ENCODE data around the gene IGF2.
"Not testable (repeated sequence)": the region's sequence is repeated elsewhere in the genome, so short reads cannot be mapped to it uniquely, and the experiment has no call there.

Gene IGF2

GRCh38 chr11:2136209-2136951 lies 2.8 kb downstream of the IGF2 start:
- DNase-seq (ENCODE audit: low read depth in 2 of 2) = no peak

DNA sequence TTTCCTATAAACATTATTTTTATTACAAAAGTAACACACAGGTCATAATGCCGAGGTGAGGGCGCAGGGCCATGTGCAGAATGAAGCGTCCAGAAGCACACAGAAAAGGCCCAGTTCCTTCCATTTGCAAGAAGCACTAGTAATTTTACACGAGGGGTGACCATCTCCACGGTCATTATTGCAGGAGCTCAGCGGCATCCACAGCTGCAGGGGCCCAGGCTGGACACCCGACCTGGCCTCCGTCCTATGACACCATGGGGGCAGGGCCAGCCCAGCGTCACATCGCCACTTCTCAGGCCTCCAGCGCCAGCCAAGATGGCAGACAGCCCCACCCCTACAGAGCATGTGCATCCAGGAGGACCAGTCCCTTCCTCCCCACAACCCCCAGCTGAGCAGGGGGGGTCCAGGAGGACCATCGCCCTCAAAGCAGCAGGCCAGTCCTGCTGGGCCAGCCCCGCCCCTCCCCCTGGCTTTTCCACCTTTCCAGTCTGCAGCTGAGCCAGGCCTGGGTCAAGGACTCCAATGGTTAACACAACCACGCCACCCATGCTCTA lies 3.5 kb downstream of the IGF2 start:
- no peak for DNase-seq (ENCODE audit: low read depth in 2 of 2)

GRCh38 chr11:2135018-2135569 lies 4.1 kb downstream of the IGF2 start:
- DNase-seq (ENCODE audit: low read depth in 2 of 2) = no peak

DNA sequence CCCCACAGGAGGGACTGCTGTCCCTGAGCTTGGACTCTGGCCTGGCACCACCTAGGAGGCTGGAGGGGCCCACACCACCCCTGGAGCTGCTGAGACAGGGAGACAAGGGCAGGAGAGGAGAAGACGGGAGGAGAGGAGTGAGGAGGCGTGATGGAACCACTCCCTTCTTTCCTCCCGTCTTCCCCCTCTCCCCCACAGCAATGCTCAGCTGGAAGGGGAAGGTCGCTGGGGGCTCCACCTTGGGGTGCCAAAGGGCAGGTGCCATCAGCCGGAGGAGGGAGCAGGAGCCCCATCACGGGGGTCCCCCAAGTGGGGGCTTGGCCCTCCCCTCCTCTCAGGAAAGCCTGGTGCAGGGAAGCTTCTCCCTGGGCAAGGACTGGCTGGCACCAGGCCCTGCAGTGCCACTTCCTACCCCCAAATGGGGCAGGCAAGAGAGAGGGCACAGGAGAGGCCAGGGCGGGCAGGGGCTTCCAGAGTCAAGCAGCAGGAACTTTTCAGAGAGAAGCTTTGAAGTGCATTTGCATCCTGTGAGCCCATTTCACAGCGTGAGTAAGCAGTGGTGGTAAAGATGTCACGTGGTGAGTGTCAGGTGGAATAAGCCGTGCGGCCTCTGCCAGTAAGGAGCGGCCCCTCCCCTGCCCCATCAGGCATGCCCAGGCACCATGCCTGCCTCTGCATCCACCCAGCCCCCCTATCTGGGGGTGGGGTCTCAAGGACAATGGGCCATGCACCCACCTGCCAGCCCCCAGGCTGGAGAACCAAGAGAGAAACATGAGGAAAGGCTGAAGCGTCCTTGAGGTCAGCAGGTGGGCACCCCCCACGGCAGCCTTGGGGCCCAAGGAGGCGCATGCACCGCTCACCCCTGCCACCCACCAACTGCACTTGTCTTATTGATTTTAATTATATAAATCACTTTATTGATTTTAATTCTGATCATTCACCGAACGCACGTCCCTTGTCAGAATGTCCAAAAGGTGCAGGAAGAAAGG lies 4.9 kb downstream of the IGF2 start:
- DNase-seq (ENCODE audit: low read depth in 2 of 2) = no peak

- DNase-seq (ENCODE audit: low read depth in 2 of 2) = no peak
These were observed 5.8 kb downstream of the IGF2 start for GRCh38 chr11:2133241-2134021.

DNA sequence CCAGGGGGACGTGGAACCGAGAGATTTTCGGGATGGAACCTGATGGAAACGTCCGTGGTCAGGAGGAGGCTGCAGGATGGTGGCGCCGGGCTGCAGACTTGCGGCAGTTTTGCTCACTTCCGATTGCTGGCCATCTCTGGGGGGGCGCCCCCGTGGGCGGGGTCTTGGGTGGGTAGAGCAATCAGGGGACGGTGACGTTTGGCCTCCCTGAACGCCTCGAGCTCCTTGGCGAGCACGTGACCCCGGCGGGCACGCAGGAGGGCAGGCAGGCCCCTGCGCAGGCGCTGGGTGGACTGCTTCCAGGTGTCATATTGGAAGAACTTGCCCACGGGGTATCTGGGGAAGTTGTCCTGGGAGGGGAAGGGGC lies 6.3 kb downstream of the IGF2 start:
- DNase-seq (ENCODE audit: low read depth in 2 of 2) = no peak

DNA sequence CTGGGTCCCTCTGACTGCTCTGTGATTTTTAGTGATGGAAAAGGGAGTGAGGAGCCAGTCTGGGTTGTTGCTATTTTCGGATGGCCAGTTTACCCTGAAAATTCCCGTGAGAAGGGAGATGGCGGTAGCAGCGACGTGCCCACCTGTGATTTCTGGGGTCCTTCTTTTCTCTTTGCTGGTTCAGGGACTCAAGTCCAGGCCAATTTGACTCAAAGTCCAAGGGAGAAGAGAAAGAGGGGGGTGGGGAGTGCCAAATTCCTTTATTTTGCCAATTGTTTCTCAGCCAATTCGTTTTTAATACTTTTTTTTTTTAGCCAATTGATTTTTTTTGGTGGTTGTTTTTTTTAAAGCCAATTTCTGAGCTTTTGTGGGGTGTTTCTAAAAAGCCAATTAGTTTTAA lies 6.9 kb downstream of the IGF2 start:
- no peak for DNase-seq (ENCODE audit: low read depth in 2 of 2)

DNA sequence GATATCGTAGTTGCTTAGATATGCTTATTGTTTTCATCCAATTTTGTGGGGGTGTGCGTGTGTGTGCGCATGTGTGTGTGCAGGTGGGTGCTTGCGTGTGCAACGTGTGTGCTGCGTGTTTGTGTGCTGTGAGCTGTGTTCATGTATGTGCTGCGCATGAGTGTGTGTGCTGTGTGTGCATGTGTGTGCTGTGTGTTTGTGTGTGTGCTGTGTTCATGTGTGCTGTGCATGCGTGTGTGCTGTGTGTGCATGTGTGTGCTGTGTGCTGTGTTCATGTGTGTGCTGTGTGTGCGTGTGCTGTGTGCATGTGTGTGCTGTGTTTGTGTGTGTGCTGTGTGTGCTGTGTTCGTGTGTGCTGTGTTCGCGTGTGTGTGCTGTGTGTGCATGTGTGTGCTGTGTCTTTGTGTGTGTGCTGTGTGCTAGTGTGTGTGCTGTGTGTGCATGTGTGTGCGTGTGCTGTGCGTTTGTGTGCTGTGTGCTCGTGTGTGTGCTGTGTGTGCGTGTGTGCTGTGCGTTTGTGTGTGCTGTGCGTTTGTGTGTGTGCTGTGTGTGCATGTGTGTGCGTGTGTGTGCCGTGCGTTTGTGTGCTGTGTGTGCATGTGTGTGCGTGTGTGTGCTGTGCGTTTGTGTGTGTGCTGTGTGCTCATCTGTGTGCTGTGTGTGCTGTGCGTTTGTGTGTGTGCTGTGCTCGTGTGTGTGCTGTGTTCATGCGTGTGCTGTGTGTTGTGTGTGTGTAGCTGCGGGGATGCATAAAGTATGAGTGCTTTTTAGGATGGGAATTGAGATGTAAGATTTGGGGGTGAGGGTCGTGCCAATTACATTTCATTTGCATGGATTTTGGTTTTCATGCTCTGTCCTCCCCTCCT lies 7.6 kb downstream of the IGF2 start:
- no peak for DNase-seq (ENCODE audit: low read depth in 2 of 2)

DNA sequence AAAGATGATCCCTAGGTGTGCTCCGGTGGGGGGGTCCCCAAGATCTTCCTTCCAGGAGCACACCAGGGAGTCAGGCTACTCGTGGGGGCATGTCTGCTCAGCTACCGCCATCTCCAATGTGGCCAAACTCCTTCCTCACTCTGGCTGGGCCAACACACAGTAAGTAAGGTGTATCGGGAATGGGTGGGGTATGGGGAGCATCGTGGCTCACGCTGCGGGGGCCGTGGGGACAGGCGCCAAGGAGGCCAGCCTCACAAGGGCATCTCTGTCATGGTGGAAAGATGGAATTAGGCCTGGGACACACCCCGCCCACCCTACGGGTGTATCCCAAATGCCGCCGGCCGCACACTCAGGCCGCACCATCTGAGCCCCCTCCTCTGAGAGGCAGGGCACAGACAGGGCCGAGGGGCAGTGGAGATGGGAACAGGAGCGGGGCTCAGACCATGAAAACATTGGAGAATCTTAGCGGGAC lies 8.3 kb downstream of the IGF2 start:
- no peak for DNase-seq (ENCODE audit: low read depth in 2 of 2)

DNA sequence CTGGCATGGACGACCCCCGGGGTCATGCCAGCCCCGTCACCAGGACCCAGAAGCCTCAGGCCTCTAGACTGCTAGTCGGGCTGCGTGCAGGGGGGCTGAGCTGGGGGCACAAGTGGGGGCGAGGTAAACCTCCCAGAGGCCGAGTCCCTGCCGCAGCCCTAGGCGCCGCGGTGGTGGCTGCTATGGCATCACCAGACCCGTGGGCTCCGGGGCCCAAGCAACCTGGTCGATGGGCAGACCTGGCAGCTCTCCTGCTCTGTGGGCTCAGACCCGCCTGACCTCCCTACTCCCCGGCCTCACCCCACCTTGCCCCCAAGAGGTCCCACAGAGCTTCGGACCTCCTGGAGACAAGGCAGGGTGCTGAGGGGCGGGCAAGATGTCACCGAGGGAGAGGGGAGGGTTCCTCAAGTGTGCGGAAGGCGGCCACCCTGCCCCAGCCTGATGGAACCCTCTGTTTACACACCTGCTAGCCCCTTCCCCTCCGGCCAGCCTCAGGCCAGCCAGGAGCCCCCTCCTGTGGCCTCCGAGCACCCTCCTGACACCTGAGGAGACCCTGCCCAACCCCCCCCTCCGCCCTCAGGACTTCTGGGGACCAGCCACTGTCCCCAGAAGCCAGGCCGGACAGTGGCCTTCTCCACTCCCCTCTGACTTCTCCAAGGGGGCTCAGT lies 9.4 kb downstream of the IGF2 start:
- no peak for DNase-seq (ENCODE audit: low read depth in 2 of 2)

GRCh38 chr11:2129308-2129698 lies 9.9 kb downstream of the IGF2 start:
- no peak for DNase-seq (ENCODE audit: low read depth in 2 of 2)

GRCh38 chr11:2128511-2129307 lies 10.5 kb downstream of the IGF2 start:
- no peak for DNase-seq (ENCODE audit: low read depth in 2 of 2)

DNA sequence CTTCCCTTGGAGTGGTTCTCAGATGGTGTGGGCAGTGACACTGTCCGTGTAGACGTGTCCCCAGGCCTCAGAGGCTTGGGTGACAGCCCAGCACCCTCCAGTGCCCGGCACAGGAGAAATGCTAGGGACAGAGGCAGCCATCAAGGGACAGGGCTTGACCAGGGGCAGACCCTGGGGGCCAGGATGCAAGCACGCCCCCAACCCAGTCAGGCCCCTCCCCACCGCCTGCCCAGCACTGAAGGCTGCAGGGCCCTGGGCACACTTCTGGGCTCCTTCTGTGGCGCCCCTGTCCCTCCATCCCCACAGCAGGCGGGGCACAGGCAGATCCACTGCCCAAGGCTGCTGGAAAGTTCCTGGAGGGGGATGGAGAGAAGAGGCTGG lies 11.1 kb downstream of the IGF2 start:
- no peak for DNase-seq (ENCODE audit: low read depth in 2 of 2)

DNA sequence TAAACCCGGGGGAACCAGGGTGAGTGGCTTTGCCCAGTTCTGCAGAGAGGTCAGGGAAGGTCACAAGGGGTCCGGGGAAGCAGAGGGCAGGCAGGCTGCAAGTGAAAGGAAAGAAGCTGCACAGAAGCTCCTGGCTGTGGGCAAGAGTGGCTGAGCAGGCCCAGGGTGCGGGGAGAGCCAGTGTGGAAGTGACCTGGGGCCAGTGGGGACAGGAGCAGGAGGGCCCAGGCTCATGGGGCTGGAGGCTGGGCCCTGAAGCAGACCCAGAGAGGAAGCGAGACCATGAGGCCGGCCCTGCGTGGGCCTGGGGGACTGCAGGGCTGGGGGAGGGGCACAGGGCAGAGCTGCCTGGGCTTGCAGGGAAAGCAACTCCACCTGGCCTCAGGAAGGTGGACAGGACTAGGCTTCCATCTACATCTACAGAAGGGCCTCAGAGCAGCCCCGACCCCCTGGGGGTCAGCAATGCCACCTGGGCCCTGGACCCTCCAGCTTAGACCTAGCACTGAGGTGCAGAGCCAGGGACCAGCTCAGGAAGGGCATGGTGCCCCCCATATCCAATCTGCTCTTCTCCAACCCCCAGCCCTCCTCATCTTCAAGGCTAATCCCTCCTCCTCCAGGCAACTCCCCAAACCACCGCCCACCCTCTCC lies 11.6 kb downstream of the IGF2 start:
- no peak for DNase-seq (ENCODE audit: low read depth in 2 of 2)

DNA sequence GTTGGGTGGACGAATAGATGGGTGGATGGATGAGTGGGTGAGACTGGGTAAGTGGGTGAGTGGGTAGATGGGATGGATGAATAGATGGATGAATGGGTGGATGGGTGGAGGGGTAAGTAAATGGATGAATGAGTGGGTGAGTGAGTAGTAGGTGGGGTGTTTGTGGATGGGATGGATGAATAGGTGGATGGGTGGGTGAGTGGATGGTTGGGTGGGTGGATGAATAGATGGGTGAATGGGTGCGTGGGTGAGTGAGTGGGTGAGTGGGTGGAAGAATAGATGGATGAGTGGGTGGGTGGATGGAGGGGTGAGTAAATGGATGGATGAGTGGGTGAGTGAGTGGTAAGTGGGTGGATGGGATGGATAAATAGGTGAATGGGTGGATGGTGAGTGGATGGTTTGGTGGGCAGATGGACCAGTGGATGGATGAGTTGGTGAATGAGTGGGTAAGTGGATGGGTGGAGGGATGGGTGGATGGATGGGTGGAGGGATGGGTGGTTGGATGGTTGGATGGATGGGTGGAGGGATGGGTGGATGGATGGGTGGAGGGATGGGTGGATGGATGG lies 12.6 kb downstream of the IGF2 start:
- DNase-seq (ENCODE audit: low read depth in 2 of 2) = no peak

- DNase-seq (ENCODE audit: low read depth in 2 of 2) = not testable (repeated sequence)
These were observed 14.3 kb downstream of the IGF2 start for GRCh38 chr11:2124736-2125484.

GRCh38 chr11:2123628-2123960 lies 15.6 kb downstream of the IGF2 start:
- no peak for DNase-seq (ENCODE audit: low read depth in 2 of 2)
